Stimulated activated CD8-positive, alpha-beta memory T cell treated with anti-CD3 and anti-CD28 coated beads, Interleukin-15, amount 100 ng/mL, for 24 hours (primary cell): Measurements from ENCODE around the gene FMO2.

Source experiments
- DNase-seq: peaks from one replicate; pipeline ENCODE4 v3.0.0-alpha.2; 2020; ENCODE audit warnings: low read depth

Gene FMO2

DNA sequence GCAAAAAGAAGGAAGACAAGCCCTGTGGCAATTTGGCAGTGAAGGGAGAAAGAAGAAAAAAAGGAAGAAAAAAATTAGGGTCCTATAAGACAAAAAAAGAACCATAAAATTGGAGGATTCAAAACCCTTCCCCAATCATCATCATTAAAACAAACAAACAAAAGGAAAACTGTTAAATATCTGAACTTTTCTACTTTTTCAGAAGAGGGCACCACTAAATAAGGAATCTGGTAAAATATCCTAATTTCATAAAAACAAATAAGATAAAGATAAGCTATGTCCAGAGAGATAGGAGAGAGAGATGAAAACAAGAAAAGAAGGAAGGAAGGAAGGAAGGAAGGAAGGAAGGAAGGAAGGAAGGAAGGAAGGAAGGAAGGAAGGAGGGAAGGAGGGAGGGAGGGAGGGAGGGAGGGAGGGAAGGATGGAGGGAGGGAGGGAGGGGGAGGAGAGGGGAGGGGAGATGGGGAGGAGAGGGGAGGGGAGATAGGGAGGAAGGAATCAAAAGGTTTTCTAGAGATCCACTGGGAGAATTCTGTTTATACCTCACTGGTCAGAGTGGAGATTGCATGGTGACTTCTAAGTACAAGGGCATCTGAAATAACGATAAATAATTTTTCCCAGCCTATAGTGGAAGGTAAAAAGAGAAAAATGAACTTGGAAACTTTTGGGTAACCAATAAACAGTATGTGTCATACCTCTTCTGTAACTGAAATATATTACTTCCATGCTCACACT lies 10.4 kb upstream of the FMO2 start:
- no peak for DNase-seq

DNA sequence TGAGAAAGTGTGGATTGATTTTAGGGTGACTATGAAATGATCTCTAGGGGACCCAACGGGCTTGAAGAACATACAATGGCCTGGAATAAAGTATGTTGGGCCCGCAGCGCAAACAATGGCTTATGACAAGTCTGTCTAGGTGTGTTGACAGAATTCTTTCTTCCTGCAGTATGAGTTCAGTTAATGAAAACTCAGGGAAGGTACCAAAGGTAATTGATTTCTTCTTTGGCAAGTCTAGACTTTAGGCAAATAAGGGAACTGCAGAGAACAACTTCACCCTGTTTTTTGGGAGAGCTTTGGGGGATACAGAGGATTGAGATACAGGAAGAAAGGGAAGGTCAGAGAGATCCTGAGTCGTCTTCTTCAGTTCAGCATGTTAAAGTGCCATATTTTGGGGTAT lies 7.8 kb upstream of the FMO2 start:
- DNase-seq = no peak

DNA sequence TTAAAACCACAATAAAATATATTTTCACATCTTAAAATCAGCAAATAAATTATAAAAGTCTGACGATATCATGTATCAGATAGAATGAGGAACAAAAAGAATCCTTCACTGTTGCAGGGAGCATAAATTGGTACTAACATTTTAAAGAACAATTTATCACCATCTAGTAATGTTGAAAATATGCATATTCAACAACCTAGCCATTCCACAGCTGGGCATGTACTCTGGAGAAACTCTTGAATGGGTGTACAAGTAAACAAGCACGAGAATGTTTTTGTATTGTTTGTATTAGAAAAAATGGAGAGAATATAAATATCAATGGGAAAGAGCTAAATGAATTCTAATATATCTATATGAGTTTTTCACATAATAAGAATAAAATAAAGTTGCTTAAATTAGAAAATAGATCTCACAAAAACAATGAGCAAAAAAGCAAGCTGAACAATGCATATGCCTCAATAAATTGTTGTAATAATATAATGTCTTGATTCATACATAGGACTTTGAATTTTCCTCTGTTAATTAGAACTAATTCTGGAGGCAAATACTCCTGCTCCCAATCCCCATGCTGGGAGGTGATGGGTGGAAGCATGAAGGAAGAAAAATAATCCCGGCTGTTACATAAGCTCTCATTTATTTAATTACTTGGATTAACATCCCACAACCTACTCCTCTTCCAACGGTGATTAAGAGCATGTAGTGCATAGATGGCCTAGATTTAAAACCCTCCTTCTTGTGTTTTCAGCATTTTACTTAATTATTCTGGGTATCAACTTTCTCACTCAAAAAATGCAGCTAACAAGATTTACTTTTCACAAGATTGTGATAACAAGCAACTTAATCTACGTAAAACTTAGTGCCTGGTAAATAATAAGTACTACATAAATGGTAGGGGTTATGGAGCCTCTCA lies 5.5 kb upstream of the FMO2 start:
- no peak for DNase-seq

DNA sequence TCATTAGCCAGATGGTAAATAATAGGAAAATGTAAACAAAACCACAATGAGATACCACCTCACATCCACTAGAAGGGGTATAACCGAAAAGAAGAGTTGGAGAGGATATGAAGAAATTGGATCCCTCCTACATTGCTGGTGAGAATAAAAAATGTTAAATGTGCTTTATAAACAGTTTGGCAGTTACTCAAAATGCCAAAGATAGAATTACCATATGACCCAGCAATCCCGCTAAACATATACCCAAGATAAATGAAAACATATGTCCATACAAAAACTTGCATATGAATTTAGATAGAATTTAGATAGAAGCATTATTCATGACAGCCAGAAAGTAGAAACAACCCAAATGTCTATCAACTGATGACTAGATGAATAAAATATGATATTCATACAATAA lies 4.4 kb upstream of the FMO2 start:
- DNase-seq = no peak

DNA sequence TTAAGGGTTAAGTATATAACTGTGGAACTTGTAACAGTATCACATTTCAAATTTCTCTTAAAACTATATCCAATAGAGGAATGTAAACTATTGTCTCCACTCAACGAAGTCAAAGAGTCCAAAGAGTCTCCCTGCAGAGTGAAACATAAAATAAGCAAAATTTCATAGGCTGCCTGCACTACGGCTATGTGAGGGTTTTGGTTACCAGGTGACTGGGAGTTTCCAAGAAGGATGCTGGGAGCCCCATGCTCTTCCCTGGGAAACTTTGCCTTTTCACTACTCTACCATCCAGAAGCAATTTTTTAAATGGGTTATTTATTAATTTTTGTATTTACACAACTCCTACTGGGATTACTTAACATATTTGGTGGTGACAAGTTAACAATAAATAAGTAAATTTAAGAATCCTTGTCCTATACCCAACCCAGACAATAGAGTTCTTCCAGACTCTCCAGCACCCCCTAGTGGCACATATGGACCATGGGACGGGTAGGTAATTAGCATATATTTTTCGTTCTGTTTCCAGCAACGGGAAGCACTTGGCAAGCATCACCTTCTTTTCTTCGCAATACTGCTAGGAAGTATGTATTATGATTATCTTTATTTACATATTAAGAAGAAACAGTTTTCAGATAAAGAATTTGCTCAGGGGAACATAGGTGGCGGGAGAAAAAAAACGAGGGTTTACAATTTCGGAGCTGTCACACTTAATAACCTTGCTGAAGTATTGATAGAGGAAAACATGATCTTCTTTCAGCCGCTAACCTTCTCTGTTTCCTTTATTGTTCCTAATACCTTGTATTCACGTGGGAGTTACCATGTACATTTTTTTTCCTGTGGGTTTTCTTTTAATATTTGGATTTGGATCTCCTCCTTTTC lies 3.5 kb downstream of the FMO2 start:
- peak; percentile 3 for DNase-seq

DNA sequence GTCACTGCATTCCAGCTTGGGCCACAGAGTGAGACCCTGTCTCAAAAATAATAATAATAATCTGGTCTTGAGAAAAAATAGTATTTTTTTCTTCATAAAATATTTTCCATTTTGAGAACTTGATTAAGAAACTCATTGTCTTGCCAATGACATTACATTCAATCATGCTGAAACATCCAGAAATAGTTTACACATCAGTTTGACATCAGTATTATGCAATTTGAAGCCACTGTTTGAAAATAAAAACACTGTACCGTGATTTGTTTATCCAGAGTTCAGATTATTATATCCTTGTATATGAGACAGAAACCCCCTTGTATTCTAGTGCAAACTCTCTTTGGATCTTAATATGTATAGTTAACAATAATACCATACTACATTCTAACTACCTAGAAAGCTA lies 6.9 kb downstream of the FMO2 start:
- no peak for DNase-seq

DNA sequence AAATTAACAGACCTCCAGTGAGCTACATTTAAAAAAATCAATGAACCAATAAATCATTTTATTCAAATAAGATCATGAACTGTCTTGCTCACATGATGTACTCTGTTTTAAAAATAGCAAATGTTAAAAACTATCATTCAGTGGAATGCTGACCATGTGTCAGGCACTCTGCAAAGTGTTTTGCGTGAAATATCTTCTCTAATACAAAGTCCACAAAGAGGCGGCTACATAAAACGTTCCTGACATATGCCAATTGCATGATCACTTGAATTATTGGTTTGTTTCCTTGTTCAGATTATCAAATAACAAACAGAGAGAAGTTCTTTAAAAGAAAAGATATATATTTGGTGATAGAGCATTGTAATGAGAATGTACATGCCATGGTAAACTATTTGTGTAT lies 10.7 kb downstream of the FMO2 start:
- no peak for DNase-seq

DNA sequence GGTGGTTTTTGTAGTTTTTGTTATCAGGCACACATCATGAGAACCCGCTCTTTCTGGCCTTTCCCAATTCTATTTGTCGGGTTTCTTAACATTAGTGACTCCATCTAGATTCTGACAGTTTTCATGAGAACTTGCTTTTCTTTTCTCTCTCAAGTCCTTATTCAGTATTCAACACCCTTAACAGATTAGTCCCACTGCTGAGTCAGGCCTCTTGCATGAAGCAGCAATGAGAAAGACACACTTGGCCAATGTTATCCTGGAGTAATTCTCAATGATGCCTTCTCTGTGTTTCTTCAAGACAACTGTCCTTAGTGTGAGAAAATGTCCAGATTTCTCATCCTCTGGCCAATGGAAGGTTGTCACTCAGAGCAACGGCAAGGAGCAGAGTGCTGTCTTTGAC lies 11.3 kb downstream of the FMO2 start:
- DNase-seq = no peak

DNA sequence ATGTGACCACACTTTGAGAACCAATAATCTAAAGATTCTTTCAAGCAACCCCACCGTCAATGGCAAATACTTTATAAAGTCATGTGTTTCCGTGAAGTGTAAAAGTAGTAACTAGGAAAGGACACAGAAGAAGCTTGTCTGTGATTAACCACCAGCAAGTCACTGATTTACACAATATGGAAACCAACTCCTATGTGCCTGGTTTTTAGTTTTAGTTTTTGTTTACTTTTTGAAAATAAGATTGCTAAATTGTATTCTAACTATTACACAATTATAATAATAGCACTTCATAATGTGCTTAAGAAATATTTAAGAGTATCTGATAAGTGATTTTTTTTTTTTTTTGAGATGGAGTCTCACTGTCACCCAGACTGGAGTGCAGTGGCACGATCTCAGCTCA lies 13.0 kb downstream of the FMO2 start:
- no peak for DNase-seq

DNA sequence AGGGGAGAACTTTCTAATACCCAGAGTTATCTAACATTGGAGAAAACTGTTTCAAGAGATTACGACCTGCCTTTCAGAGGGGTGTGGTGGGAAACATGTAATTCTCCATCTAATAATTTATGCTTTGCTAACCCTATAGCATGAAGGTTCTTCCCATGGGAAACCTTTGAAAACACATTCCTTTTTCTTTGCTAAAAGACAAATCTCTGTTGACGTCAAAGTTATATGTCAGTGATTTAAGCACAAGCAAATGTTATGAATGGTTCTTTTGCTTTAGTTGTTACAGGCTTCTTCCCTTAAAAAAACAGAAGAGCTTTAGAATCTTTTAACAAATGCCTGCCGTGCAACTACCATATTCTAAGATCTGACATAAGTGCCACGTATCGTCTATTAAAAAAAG lies 19.2 kb downstream of the FMO2 start:
- DNase-seq = no peak

DNA sequence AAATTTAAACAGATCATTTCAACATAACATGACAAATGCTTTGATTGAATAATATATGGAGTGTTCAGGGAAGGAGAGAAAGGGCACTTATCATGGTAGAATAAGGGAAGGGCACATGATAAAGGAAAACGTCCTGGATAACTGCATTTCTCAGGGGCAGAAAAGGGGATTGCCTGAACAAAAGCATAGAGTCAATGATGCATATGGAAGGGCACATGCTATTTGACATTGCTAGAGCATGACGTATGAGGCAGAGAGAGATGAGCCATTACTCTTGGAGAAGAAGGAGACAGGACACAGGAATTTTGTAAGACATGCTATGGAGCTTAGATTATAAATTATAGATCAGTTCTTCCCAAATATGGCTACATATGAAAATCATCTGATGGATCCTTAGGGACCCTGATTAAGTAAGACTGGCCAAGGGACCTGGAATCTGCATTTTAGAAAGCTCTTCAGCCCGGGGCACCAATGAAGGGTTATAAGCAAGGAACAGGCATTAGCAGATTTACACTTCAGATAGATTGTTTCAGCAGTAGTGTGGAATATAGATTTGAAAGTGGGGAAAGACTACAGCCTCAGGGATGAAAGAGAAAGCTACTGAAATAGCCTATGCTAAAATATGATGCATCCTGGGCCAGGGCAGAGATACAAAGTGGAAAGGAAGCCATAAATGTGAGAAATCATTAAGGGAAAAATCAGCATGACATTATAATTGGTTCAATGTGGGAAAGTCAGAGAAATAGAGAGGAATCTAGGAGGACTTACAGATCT lies 21.3 kb downstream of the FMO2 start:
- DNase-seq = no peak

DNA sequence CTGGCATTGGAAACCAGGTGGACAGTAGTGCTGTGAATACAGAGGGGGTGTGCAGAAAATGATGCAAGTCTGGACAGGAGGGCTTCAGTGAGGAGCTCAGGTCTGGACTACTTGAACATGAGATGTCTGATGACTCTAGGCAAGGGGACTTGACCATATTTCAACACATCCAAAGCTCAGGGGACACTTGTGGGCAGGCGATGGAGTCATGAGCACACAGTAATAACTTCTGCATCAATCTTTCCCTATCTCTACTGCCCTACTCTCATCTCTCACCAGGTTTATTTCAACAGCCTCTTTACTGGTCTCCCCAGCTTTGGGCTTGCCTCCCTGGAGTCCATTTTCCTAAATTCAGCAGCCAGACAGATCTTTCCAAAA lies 21.9 kb downstream of the FMO2 start:
- DNase-seq = no peak

DNA sequence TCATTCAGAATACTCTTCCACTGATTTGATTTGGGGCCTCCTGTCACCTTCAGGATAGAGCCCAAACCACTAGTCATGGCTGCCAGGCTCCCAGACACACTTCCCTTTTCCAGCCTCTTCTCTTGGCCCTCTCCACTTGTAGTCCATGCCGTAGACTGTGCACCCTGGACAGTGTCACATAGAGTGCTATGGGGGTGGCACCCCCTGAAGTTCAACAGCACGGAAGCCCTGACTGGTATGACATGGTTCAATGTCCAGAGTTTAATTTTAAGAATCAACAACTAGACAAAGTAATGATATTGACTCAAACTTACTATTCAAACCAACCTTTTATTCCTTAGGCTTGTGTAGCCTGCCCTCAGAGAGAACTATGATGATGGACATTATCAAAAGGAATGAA lies 22.3 kb downstream of the FMO2 start:
- DNase-seq = no peak

DNA sequence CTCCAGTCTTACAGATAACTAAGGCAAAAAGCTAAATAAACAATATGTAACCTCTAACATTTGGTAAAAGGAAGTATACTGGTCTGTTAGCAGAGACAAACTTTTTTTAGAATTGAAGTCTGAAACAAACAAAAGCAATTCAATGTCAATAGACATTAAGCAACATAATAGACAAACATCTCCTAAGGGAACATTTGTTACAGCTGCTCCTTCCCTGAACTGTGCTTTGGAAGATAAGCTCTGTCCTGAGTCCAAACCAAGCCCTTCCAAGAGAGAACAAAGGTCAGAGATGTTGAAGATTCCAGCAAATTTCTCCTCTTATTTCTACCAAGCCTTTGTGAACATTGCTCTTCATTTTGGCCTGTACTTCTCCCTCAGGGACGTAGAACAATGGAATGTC lies 25.3 kb downstream of the FMO2 start:
- DNase-seq = no peak

DNA sequence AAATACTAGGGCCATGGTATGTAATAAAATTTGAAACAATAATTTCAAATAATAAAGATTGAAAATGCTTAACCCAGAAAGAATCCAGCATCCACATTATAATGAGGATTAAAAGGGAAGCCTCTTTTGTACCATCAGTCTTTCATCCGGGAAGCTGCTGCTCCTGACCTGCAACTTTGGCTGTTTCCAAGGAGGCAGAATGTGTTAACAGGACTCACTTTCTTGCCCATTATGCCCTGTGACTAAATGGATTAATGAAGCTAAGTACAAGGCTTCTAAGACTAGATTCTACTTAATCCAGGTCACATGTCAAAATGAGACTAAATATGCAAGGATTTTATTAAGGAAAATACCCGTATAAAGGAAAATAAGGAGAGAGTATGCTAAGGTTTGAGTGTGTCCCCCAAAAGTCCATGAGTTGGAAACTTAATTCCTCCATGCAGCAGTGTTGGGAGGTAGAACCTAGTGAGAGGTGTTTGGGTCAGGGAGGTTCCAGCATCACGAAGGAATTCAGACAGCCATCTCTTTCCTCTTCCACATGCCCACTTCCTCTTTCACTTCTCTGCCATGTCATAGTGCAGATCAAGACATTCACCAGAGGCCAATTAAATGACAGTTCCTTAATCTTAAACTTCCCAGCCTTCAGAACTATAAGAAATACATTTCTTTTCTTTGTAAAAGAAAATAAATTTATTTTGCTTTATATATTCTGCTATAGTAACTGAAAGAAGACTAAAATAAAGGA lies 27.7 kb downstream of the FMO2 start:
- DNase-seq = no peak

DNA sequence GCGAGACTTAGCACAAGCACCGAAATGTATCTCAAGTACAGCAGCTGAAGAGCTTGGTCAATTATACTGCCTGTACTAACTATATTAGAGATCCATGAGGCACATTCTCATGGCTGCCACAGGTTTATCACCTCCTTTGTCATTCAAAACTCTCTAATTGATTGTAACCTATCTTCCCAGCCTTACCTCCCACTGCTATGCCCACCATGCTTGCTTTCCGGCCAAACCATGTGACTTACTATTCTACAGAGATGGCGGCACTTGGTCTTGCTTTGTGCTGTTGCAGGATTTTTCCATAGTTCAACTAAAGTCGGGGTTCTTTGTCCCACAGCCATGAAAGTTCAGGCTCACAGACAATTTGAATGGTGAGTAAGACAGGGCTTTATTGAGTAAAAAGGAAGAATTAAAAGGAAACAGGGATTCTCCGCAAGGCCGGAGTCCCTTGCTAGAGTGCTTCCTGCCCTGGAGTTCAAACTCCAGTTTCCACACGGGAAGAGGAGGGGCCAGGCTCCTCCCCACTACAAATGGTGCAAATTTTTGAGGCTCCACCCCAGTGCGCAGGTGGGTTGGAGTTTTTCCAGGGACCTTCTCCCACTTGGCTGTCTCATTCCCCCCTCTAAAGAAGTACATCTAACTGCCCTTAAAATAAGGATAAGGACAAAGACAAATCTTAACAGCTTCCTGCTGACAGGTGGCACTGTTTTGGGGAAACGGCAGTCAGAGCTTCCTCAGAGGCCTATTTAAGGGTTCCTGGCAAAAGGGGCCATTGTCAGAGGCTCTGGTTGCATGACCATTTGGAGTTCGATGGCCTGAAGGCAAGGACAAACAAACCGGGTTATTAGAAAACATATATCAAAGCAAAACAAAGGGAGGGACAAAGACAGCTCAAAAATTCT lies 28.7 kb downstream of the FMO2 start:
- no peak for DNase-seq

DNA sequence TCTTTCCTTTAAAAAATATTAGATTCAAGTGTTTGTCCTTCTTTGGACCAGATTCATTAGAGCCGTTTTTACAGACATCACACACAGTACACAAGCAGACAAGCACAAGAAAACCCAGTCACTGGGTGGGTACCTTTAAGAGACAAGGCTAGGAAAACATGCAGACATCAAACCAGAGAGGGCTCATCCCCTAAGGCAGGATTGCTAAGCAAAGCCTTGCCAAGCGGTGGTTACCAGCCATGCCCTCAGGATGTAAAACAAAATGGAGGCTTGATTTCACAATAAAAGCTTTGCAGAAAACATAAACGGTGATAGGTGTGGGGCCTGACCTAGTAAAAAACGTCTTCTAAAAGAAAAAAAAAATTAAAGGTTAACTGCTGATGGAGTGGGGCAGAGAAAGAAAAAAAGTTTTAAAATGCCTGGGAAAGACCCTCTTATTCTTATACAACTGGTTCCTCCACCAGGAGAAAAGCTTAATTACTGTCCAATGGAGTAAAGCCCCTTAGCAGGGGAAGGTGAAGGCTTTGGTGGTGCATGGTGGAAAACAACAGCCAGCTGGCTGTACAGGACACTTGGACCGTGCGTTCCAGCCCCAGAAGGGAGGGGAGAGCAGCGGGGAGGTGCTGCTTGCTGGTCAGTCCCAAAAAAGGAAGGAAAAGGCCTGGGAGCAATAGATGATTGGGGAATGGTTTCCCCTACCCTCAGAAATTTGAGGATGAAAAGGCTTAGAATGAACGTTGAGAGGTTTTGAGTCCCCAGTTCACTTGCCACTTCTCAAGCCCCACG lies 32.8 kb downstream of the FMO2 start:
- no peak for DNase-seq

DNA sequence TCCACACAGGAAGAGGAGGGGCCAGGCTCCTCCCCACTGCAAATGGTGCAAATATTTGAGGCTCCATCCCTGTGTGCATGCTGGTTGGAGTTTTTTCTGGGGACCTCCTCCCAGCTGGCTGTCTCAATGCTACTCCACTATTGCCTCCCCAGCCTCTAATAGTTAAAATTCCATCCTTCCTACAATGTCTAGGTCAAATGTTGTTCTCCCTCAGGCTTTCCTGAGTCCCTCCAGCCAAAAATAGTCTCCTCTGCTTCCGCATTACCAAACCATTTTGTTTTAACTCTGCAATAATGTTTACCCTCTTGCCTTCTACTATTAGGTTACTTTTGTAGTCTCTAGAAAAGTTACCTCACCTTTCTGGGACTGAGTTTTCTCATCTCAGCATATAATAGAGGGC lies 33.6 kb downstream of the FMO2 start:
- no peak for DNase-seq
